Kidney tubule cell (primary cell): Measurements from ENCODE around the gene KLHL4.
"Not testable (repeated sequence)": the region's sequence is repeated elsewhere in the genome, so short reads cannot be mapped to it uniquely, and the experiment has no call there.

ENCODE experiments used
- DNase-seq: peaks from one replicate; pipeline ENCODE4 v3.0.0-alpha.2; 2018; ENCODE audit warnings: low spot score

Gene KLHL4

DNA sequence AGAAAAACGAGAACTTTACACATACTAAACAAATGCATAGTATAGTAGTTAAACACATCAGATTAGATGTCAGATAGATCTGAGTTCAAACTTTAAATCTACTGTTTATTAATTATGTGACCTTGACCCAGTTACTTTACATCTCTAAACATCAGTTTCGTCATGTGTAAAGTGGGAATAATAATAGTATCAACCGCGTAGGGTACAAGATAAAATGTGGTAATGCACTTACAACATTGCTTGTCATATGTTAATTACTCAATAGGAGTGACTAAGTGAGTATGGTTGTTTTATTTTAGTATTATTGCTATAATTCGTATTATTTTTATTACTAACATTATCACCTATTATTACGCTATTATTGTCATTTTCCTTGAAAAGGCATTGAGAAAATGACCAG, 144.2 kb downstream of the KLHL4 start:
- no peak for DNase-seq

DNA sequence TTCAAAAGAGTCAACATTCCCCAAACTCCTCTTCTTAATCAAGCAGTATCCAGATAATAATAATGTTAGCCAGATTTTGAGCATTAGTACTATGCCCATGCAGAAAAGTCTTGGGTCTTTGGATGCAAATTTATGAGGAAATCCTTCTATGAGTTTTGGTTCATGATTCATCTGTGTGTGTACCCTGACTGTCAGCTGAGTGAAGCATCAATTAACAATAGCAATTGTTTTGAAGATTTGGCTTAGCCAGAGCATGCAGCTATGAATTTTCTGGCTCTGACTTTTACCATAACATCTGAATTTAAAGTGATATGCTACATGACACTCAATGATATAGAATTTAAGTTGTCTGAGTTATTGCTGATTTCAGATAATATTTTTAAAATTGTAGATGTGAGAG, 145.8 kb downstream of the KLHL4 start:
- DNase-seq = no peak

DNA sequence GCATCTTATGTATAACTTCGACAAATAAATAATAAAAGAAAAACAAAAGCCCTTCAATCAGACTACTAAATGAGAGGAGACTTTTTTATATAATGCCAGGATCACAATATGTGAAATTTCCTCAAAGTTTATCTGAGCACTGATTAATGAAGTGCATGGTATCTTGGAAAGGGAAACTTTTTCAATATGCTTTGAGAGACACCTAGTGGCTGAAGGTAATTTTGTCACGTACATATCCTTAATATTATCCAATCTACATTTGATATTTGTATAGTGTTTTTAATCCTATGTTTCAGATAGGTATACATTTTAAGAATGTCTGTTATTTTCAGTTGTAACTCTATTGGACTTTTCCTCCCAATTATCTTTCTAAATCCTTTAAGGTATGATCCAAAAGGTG, 146.8 kb downstream of the KLHL4 start:
- DNase-seq = peak; percentile 36

DNA sequence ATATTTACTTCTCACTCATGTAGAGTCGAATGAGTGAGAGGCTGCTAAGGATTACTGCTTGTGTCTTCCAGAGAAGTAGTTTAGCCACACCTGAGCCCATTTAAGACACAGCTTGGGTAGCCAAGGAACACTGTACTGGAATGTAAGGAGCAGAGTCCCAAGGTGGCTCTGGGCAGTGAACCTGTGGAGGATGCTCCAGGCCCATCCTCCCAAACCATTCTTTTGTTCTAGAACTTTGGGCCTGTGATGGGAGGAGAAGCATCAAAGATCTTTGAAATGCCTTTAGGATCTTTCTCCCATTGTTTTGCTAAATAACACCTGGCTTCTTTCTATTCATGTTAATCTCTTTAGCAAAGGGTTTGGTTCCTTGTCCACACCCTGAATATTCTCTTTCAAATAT, 162.2 kb downstream of the KLHL4 start:
- no peak for DNase-seq

- no peak for DNase-seq
These were observed 170.1 kb downstream of the KLHL4 start for GRCh38 chrX:87687703-87688102.

DNA sequence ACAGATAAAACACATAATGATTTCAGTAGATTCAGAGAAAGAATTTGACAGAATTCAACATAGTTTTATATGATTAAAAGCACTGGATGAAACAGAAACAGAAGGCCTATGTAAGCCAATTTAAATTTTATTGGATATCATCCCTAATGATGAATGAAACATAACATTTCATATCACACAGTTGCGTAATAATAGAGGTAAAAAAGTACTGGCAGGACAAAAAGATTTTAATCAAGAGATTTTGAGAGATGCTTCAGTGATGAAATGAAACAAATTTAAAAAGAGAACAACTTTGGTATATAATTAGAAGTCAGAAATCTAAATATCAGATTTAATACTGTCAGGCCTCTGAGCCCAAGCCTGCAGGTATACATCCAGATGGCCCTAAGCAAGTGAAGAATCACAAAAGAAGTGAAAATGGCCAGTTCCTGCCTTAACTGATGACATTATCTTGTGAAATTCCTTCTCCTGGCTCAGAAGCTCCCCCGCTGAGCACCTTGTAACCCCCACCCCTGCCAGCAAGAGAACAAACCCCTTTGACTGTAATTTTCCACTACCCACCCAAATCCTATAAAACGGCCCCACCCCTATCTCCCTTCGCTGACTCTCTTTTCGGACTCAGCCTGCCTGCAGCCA, 170.6 kb downstream of the KLHL4 start:
- DNase-seq = not testable (repeated sequence)

- DNase-seq = not testable (repeated sequence)
These were observed 171.6 kb downstream of the KLHL4 start for GRCh38 chrX:87689218-87689617.

DNA sequence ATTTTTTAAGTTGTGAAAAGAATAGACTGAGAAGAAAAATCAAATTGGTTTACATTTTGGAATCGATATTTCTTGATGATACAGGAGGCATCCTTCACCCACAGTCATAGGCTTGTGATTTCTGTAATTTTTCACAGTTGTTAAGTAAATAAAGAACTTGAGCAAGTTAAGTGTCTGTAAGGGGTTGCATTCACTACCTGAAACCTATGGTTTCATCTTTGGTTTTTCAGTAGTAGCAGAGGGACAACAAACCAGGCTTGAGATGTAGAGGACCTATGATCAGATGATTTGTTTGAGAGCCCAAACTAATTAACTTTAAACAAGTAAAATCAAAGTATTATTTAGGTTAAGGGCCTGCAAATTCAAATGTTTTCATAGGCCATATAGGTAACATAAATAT, 175.6 kb downstream of the KLHL4 start:
- no peak for DNase-seq

DNA sequence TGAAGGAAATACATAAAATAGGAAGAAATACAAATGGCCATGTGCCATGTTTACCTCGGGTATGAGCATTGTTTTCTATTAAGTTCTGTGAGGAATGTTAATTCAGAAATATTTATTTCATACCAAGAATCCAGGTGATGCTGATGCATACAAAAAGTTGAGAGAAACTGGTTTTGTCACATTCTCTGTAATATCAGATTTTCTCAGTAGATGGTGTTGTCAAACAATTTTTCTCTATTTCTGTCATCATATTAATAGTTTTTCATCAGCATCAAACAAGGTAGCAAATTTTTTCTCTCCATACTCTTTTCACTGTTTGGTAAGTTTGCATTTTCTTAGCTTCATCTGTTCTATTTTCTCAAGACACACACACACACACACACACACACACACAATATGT, 179.8 kb downstream of the KLHL4 start:
- no peak for DNase-seq

DNA sequence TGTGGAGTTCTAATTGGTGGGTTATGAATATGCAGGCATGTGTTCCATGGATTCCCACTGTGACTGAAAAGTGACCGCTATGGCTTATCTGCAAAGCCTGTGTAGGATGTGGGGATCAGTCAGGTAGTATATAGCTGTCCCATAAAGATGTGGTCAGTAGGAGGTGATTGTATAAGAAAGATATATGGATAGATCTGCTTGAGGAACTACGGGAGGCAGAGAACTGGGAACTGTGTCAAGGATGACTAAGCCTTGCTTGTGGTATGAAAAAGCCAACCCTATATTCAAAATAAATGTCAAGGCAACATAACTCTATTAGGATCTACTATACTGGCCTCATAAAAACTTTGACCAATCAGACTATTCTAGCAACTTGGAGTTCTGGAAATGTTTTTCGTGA, 185.2 kb downstream of the KLHL4 start:
- no peak for DNase-seq

DNA sequence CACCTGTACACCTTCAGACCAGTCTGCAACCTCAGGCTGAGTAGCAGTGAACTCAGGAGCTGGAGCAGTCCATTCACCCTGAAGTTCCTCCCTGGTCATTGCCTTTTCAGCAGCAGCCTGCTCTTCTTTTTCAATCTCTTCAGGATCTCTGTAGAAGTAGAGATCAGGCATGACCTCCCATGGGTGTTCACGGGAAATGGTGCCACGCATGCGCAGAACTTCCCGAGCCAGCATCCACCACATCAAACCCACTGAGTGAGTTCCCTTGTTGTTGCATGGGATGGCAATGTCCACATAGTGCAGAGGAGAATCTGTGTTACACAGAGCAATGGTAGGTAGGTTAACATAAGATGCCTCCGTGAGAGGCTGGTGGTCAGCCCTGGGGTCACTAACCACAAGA, 185.9 kb downstream of the KLHL4 start:
- not testable (repeated sequence) for DNase-seq

DNA sequence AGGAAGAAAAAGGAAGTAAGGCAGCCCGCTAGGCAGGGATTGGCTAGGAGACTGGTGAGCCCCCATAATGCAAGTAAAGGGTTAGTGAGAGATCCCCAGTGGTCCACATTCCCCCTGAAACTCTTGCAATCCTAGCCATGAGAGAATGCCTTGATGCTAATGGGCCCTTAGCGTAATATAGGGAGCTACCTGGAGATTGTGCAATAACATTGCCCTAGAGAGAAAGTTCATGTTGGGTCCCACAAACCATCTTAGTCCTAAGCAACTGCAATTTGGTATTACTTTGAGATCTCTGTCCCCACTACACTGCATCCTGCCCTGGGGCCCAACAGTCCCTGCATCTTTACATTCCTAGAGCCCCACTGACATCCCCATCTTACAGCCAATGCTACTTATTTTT, 188.5 kb downstream of the KLHL4 start:
- no peak for DNase-seq

DNA sequence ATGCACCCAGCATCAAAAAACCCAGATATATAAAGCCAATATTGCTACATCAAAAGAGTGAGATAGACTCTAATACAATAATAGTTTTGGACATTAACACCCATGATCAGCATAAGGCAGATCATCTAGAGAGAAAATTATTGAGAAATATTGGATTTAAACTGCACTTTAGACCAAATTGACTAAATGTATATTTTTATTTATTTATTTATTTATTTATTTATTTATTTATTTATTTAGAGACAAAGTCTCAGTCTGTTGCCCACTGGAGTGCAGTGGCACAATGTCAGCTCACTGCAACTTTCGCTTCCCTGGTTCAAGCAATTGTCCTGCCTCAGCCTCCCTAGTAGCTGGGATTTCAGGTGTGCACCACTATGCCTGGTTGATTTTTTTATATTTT, 193.0 kb downstream of the KLHL4 start:
- no peak for DNase-seq
